Fibroblast of lung (primary cell): ENCODE measurements around the gene OPRD1.

Experiments
- CTCF ChIP-seq, 2 donors: IDR thresholded peaks in 1 of 2; conservative IDR thresholded peaks in 1 of 2; 1 replicate in 1 of 2; 2 replicates in 1 of 2; pipeline ENCODE4 v1.5.1; 2011 to 2012; ENCODE audit warnings: low read length in 2 of 2, control low read depth in 1 of 2, inconsistent platforms in 1 of 2, low read depth in 1 of 2, mild to moderate bottlenecking in 1 of 2
- EZH2 ChIP-seq: IDR thresholded peaks from 2 replicates; pipeline ENCODE4 v1.5.1; 2012; ENCODE audit warnings: low read length, control low read depth, mild to moderate bottlenecking; ENCODE audit errors: missing control alignments

GRCh38 chr1:28910379-28911115 lies 98.6 kb downstream of the OPRD1 start:
- TF ChIP-seq CTCF (conservative IDR thresholded peaks at IDR 0.05 in 1 of 2, IDR thresholded peaks at IDR 0.05 in 1 of 2; ENCODE audit: low read depth in 1 of 2, low read length in 2 of 2) (no peak), EZH2 (no peak)
